IPS-15b (cell line): ENCODE data around the gene NKX6-2.

Source experiments
- H3K27me3 ChIP-seq: one replicate; pipeline ENCODE4 v1.6.1; 2013; ENCODE audit warnings: low read length; ENCODE audit not compliant: control insufficient read depth, insufficient read depth
- H3K36me3 ChIP-seq: one replicate; pipeline ENCODE4 v1.6.1; 2013; ENCODE audit warnings: low read length; ENCODE audit not compliant: control insufficient read depth, insufficient read depth
- H3K4me1 ChIP-seq: one replicate; pipeline ENCODE4 v1.6.1; 2013; ENCODE audit warnings: mild to moderate bottlenecking, low read length; ENCODE audit not compliant: control insufficient read depth, insufficient read depth
- H3K4me3 ChIP-seq: one replicate; pipeline ENCODE4 v1.5.1; 2013; ENCODE audit warnings: low read depth, low read length
- H3K9ac ChIP-seq: one replicate; pipeline ENCODE4 v1.6.1; 2013; ENCODE audit warnings: low read depth, mild to moderate bottlenecking, low read length
- H3K9me3 ChIP-seq: one replicate; pipeline ENCODE4 v1.6.1; 2013; ENCODE audit warnings: mild to moderate bottlenecking, low read length; ENCODE audit not compliant: control insufficient read depth, insufficient read depth

NKX6-2 gene

DNA sequence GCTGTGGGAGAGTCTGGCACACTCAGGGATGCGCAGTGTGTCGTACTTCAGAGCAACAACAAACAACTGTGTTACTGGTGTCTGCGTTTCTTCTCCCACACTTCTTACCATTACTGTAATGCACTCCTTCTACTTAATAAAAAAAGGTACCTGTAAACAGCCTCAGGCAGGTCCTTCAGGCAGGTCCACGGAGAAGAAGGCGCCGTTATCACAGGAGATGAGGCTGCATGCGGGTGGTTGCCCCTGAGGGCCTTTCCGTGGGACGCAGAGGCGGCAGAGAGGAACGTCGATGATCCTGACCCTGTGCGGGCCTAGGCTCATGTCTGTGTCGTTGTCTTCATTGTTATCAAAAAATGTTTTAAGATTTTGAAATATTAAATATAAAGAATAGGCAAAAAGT lies 29.4 kb downstream of the NKX6-2 start:
- H3K4me3 ChIP-seq = no peak overlapping the region
- peaks cover 5% of the 10 kb centered on the region for H3K36me3 ChIP-seq
- H3K4me1 ChIP-seq = no peaks in the 10 kb centered on the region
- no peaks in the 10 kb centered on the region for H3K9me3 ChIP-seq
- H3K9ac ChIP-seq = no peak overlapping the region
- H3K27me3 ChIP-seq = no peaks in the 10 kb centered on the region

DNA sequence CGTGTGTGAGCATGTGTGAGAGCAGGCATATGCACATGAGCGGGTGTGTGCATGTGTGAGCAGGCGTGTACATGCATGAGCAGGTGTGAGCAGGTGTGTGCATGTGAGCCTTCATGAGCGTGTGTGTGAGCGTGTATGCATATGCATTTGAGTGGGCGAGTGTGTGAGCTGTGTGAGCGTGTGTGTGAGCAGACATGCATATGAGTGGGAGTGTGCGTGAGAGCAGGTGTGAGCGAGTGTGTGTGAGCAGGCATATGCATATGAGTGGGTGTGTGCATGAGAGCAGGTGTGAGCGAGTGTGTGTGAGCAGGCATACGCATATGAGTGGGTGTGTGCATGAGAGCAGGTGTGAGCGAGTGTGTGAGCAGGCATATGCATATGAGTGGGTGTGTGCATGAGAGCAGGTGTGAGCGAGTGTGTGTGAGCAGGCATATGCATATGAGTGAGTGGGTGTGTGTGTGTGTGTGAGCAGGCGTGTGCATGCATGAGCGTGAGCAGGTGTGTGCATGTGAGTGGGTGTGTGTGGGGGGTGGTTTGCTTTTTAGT lies 30.7 kb downstream of the NKX6-2 start:
- no peaks in the 10 kb centered on the region for H3K9me3 ChIP-seq
- no peak overlapping the region for H3K4me3 ChIP-seq
- H3K4me1 ChIP-seq = no peaks in the 10 kb centered on the region
- H3K36me3 ChIP-seq = peaks cover 5% of the 10 kb centered on the region
- no peak overlapping the region for H3K9ac ChIP-seq
- no peaks in the 10 kb centered on the region for H3K27me3 ChIP-seq

DNA sequence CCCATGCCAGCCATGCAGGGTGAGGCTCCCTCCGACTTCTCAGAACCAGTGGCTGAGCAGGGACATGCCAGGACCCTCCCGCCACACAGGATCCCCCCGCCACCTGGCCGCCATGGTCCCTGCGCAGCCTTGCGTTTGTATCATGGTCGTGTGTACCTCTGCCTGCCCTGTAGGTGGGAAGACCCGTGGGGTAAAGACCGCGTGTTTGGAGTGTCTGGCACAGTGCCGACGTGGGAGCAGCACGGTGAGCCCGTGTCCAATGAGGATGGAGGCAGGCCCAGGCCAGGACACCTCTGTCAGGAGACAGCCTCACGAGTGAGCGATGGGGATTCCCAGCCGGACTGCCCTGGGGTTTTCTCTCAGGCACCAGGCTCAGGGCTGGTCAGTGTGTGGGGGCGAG lies 31.9 kb downstream of the NKX6-2 start:
- no peaks in the 10 kb centered on the region for H3K27me3 ChIP-seq
- no peak overlapping the region for H3K9ac ChIP-seq
- peaks cover 5% of the 10 kb centered on the region for H3K36me3 ChIP-seq
- H3K4me1 ChIP-seq = no peaks in the 10 kb centered on the region
- no peaks in the 10 kb centered on the region for H3K9me3 ChIP-seq
- no peak overlapping the region for H3K4me3 ChIP-seq

DNA sequence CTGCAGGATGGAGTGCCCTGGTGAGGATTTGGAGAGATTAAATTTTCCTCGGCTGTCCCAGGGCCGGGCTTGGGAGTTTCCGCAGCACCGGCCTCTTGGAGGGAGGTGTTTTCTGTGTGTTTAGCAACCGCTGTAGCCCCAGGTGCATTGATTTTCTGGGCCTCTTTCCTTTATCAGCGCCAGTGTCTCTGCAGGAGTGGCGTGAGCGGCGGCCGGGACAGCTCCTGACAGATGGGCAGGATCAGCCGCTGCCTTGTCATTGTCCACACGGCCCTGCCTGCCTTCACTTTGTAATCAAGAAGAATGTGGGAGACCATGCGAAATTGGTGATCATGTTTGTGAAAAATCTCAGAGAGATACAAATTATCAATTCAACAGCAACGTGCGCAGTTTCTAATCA lies 32.4 kb downstream of the NKX6-2 start:
- H3K4me3 ChIP-seq = no peak overlapping the region
- H3K9me3 ChIP-seq = no peaks in the 10 kb centered on the region
- H3K36me3 ChIP-seq = peaks cover 5% of the 10 kb centered on the region
- H3K27me3 ChIP-seq = no peaks in the 10 kb centered on the region
- no peak overlapping the region for H3K9ac ChIP-seq
- H3K4me1 ChIP-seq = no peaks in the 10 kb centered on the region

DNA sequence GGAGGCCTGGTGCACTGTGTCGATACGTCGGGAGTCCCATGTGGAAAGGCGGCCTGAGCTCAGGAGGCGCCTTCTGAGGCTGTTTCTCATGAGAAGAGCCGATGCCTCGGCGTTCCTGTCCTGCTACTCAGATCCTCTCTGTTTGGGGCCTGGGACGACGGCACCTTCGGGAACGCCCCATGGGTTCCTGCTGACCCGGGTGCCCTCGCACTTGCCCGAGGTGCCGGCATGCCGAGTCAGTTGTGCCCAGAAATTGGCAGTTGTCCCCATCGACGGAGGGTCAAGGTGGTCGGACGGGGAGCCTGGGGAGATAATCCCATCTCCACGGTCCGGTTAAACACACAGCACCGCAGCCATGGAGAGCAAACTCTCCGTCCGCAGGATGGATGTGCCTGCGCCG lies 33.0 kb downstream of the NKX6-2 start:
- no peaks in the 10 kb centered on the region for H3K4me1 ChIP-seq
- H3K9ac ChIP-seq = no peak overlapping the region
- H3K27me3 ChIP-seq = no peaks in the 10 kb centered on the region
- H3K36me3 ChIP-seq = peaks cover 5% of the 10 kb centered on the region
- no peak overlapping the region for H3K4me3 ChIP-seq
- no peaks in the 10 kb centered on the region for H3K9me3 ChIP-seq

DNA sequence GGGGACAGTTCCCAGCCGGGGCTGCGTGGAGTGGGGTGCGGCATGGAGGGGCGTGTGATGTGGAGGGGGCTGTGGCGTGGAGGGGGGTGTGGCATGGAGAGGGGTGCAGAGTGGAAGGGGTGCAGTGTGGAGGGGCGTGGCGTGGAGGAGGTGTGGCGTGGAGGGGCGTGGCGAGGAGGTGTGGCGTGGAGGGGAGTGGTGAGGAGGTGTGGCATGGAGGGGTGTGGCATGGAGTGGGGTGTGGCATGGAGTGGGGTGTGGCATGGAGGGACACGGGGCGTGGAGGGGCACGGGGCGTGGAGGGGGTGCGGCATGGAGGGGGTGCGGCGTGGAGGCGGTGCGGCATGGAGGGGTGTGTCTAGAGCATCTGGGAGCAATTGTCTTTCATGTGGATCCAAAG lies 33.6 kb downstream of the NKX6-2 start:
- Histone ChIP-seq H3K9ac (no peak overlapping the region), H3K27me3 (no peaks in the 10 kb centered on the region), H3K4me1 (no peaks in the 10 kb centered on the region), H3K9me3 (no peaks in the 10 kb centered on the region), H3K36me3 (peaks cover 5% of the 10 kb centered on the region), H3K4me3 (no peak overlapping the region)

DNA sequence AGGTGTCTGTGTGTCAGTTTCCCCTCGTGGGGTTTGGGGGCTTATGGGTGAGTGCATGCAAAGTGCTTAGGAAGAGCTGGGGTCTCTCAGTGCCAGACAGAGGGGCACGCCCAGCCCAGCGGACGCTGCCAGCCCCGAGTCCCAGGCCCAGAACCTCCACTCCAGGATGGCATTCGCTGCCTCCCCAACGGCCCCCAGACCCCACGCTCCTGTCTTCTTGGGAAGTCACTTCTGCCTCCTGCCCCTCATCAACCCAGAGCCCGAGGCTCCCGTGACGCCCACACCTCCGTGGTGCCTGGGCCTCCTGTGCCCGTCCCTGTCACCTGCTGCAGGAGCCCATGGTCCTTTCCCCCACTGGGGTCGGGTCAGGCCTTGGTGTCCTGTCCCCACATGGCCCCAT lies 35.0 kb downstream of the NKX6-2 start:
- H3K9me3 ChIP-seq = no peaks in the 10 kb centered on the region
- no peaks in the 10 kb centered on the region for H3K4me1 ChIP-seq
- peaks cover 3% of the 10 kb centered on the region for H3K36me3 ChIP-seq
- H3K4me3 ChIP-seq = no peak overlapping the region
- H3K9ac ChIP-seq = no peak overlapping the region
- H3K27me3 ChIP-seq = no peaks in the 10 kb centered on the region

DNA sequence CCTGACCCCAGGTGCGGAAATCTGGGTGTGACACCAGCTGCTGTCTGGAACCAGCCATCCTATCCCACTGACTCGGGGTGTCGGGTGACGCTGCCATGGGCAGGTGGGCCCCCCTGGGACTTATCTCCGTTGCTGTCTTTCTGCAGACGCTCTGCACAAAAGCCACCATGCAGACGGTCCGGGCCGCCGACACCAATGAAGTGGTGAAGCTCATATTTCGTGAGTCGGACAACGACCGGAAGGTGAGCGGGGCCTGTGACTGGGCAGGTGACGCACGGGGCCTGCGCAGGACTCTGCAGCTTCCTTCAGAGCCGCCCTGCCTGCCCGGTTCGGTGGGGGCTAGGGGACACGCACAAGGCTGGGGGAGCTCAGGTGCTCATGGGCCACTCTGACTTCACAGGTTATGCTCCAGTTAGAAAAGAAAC lies 36.6 kb downstream of the NKX6-2 start:
- no peaks in the 10 kb centered on the region for H3K9me3 ChIP-seq
- no peak overlapping the region for H3K9ac ChIP-seq
- H3K4me1 ChIP-seq = no peaks in the 10 kb centered on the region
- H3K36me3 ChIP-seq = no peaks in the 10 kb centered on the region
- H3K4me3 ChIP-seq = no peak overlapping the region
- no peaks in the 10 kb centered on the region for H3K27me3 ChIP-seq

DNA sequence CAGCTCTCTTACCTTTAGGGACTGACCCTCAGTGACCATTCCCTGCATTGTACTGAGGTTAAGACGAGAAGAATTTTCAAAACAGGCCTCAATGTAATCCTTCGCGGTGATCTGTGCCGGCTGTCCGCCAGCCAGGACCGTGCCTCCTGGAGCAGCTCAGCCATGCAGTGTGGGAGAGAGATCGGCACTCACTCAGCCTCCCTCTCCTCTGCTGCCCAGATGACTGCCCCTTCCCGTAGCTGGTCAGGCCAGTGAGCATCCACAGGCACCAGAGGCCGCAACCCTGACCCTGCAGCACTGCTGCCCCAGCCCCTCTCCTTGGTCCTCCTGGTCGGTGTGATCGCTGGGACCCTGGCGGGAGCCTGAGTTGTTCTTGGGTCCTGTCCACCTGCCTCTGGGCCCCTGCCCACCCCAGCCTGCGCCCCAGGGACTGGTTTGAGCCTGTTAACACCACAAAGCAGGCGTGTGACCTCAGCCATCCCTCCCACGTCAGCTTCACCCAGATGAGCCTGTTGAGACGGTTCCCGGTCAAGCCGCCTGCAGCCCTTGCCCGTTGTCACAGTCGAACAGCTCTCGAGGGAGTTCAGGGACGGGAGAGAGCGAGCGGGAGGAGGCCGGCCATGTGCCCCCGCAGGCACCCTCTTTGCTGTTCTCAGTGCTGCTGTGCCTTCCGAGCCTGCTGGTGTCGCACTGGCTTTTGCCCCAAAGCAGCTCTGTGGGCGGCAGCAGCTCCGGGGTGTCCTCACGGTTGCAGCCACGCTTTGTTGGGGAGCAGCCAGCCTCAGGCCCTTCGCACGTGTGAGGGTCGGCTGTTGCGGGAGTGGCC lies 37.2 kb downstream of the NKX6-2 start:
- Histone ChIP-seq H3K36me3 (no peaks in the 10 kb centered on the region), H3K4me3 (no peak overlapping the region), H3K9ac (no peak overlapping the region), H3K4me1 (no peaks in the 10 kb centered on the region), H3K27me3 (no peaks in the 10 kb centered on the region), H3K9me3 (no peaks in the 10 kb centered on the region)

DNA sequence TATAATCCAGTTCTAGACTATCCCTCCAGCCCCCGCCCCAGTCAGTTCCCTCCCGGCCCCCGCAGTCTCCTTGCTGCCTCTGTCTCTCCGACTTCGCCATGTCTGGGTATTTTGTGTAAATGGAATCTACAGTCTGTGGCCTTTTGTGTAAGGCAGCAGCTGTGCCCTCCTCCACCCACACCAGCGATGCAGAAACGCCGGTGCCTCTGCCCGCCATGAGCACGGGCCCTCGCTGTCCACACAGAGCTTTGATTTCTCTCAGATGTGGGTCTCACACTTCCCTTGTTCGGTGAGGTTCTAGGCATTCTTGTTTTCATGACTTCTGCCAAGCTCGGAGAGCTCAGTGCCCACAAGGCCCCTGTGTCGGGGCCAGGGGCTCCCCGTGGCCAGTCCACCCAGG lies 37.8 kb downstream of the NKX6-2 start:
- H3K27me3 ChIP-seq = no peaks in the 10 kb centered on the region
- no peaks in the 10 kb centered on the region for H3K4me1 ChIP-seq
- no peak overlapping the region for H3K4me3 ChIP-seq
- no peaks in the 10 kb centered on the region for H3K9me3 ChIP-seq
- no peak overlapping the region for H3K9ac ChIP-seq
- H3K36me3 ChIP-seq = no peaks in the 10 kb centered on the region

DNA sequence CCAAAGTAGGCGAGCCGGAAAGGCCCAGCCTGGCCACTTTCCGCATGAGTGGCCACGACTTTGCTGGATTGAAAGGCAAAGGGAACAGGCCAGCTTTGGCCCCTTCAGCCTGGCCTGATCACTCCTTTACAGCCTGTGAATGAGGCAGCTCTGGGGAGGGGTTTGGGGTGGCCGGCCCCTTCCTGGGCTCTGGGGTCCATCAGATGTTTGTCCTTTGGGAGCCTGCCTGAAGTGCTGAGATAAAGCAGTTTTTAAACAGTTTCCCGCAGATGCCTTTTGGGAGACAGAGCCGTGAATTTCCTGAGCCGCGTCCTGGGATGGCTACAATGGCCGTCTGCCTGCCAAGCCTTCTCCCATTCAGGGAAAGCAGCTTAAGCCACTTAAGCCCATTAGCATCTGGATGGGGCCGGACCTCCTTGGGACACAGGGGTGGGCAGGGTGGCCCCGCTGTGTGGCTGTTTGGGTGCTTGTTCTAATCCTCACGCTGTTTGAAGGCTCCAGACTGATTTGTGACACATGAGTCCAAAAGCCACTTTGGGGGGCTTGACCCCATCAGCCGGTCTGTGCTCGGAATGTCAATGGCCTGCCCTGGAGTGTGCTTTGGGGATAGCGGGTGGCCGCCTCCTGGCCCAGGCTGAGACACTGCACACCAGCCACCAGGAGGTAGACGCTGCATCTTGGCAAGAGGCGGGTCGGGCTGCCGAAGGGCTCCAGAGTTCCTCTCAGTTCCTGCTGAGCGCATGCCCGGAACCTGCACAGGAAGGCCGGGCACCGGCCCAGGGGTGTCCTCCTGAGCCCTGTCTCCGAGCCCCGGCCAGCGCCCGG lies 38.9 kb downstream of the NKX6-2 start:
- Histone ChIP-seq H3K27me3 (no peaks in the 10 kb centered on the region), H3K4me3 (no peak overlapping the region), H3K4me1 (no peaks in the 10 kb centered on the region), H3K36me3 (no peaks in the 10 kb centered on the region), H3K9me3 (no peaks in the 10 kb centered on the region), H3K9ac (no peak overlapping the region)

DNA sequence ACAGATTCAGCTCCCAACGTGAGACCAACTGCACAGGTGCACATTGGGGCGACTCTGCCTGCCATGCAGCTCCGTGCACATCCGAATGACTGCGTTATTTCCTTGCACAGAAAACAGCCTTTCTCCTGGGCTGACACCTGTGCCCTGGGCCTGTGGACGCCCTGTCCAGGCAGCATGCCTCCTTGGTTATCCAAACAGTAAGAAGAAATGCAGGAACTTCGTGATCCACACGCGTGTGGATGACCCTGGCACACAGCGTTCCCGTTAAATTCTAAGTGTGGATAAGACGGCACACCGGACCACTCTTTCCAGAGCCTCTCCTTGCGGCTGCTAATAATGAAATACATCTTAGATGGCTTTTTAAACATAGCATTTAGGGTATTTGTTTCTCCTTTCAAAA lies 39.6 kb downstream of the NKX6-2 start:
- Histone ChIP-seq H3K9me3 (no peaks in the 10 kb centered on the region), H3K36me3 (no peaks in the 10 kb centered on the region), H3K9ac (no peak overlapping the region), H3K4me3 (no peak overlapping the region), H3K4me1 (no peaks in the 10 kb centered on the region), H3K27me3 (no peaks in the 10 kb centered on the region)
